DMS53 (cell line): ENCODE results near the gene L3MBTL2.
"Not testable (repeated sequence)": the region's sequence is repeated elsewhere in the genome, so short reads cannot be mapped to it uniquely, and the experiment has no call there.

ENCODE experiments used
- DNase-seq: peaks from one replicate; lab custom pipeline; 2025; lab: John Stamatoyannopoulos, UW

L3MBTL2 gene

DNA sequence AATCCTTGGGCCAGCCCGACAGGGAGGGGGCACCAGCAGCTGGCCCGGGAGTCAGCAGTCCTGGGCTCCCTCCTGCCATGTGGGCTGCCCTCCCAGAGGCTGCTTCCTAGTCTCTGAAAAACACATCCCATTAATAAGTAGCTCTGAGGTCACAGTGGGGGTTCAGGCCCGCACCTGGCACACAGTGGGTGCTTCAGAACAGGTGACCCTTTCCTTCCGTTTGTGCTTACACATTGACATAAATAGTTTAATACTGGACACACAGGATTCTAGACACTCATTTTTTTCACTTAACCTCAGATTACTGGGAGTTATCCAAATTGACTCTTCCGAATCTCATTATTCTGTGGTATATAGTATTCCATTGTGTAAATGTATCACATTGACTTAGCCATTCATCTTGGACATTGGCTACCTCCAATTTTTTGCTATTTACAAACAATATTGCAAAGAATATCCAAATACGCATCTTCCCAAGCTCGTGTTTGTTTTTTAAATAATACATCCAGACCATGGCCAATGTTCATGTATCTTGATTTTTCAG lies 36.1 kb downstream of the L3MBTL2 start:
- DNase-seq, result no peak

DNA sequence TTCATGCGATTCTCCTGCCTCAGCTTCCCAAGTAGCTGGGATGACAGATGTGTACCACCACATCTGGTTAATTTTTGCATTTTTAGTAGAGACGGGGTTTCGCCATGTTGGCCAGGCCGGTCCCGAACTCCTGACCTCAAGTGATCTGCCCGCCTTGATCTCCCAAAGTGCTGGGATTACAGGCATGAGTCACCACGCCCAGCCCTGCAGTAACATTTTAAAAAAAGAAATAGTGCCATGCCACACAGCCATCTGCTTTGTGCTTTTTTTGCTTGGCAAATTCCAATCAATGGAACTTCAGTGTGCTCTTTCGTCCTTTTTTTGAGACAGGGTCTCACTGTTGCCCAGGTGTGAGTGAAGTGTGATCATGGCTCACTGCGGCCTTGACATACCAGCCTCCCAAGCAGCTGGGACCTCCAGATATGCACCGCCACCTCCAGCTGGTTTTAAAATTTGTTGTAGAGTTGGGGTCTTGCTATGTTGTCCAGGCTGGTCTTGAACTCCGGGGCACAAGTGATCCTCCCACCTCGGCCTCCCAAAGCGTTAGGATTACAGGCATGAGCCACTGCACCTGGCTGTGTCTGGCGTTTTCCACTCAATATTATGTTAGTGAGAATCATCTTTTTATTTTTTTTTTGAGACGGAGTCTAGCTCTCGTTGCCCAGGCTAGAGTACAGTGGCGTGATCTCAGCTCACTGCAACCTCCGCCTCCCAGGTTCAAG lies 37.4 kb downstream of the L3MBTL2 start:
- DNase-seq, result no peak

DNA sequence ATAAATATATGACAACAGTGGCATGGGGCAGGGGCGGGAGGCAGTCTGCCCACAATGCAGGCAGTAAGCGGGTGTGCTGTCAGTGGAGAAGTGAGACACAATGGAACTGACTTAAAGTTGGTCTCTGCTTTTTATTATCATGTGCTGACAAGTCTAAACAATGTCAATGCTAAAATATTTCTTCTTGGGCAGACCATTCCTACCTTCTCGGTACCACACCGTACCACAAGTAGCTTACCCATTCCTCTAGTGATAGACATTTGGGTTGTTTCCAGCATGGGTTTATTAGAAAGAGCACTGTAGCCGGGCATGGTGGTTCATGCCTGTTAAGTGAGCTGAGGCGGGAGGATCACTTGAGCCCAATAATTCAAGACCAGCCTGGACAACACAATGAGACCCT lies 38.2 kb downstream of the L3MBTL2 start:
- no peak for DNase-seq

DNA sequence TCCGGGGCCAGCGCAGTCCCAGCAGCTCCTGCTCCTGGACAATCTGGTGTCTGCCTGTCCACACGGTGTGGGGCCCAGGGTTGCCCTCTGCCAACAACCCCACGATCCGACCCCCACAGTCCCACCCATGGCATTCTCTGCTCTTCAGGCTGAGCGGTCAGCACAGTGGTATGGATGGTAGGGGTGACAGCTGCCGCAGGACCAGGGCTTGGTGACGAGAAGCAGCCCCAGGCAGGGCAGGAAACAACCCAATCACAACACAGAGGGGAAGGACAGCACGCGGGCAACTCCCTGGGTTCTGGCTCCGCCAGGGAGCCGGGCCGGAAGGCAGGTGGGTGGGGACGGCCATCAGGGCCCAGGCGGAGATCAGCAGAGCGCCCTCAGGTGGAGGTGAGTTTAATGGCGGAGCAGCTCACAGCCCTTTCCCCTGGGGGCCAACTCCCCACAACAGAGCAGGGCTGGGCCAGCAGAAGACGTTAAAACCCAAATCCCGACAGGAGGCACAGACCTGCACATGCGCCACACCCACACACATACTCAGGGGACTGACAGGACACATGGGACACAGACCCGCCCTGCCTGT lies 40.9 kb downstream of the L3MBTL2 start:
- no peak for DNase-seq

DNA sequence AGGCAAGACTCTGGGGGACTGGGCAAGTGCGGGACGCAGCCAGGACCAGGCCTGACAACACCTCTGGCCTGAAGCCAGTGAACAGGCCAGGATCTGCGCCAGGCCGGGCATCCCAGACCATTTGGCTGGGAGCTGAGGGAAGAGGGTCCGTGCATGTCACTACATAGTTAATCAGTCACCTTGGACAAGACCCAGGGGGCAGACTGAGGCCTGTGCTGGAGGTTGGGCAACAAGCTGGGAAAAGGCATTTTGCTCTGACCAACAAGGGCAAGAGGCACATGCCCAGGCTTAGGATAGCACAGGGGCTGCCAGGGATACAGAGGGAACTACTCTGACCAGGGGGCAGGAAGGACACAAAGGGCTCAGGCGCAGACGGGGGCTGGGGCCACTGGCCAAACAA lies 42.6 kb downstream of the L3MBTL2 start:
- no peak for DNase-seq

DNA sequence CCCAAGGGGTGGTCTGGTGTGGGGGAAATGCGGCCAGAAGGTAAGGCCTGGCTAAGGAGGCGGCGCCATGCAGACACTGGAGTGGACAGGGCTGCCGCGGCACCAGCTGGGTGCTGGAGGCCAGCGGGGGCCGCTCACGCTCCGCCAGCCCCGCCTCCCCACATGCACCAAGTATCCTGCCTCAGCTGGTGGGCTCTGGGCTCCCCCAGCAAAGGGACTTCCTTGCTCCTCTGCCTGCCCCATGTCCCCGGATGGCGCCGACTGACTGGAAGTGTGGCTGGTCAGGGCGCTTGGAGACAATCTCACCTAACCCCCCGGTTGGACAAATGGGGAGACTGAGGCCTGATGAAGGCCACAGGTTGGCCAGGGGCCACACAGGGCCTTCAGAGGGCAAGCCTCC lies 43.2 kb downstream of the L3MBTL2 start:
- no peak for DNase-seq

DNA sequence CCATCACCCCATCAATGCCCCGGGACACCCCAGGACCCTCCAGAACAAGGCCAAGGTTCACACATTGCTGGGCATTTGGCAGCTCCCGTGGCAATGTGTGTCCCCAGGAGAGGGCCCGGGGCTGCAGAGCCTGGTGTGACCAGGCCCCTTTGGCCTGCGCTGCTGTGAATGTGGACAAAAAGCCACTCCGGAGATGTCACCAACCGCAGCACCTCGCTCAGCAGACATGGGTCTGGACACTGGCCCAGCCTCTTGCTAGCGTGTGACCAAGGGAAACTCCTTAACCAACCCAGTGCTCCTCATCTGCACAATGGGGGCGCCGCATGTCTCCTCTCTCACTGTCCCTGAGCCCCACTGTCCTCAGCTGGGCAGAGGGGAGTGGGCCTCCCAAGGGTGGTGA lies 43.6 kb downstream of the L3MBTL2 start:
- no peak for DNase-seq

DNA sequence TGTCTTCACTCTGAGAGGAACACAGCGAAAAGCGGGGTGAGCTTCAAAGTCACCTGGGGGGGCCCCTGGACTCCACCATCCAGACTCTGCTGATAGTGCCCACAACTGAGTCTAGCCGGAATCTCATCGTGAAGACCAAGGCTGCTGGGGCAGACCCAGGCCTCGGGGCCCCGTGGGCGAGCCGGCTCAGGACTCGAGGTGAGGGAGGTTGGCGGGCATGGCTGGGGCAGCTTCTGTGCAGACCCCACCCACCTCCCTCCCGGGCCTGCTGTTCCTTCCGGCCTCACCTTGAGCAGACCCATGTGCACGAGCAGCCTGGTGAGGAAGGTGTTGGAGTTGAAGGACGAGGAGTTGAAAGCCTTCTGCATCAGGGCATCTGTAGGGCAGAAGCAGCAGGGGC lies 44.3 kb downstream of the L3MBTL2 start:
- DNase-seq, result no peak

DNA sequence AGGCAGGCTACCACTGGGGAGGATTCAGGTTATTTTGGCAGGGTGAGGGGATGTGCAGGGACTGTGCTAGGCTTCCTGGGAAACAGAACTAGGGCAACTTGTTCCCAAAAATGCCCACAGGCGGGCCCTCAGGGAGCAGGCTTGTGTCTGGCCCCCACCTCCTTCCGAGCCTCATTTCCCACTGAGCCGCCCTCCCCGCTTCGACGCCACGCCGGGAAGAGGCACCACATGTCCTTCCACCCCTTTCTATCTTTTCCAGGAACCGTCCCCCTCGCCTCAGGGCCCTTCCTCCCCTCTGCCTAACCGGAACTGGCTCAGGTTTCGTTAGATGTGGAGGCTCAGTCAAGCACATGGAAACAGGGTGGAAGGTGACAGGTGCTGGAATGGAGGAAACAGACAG lies 45.0 kb downstream of the L3MBTL2 start:
- no peak for DNase-seq

DNA sequence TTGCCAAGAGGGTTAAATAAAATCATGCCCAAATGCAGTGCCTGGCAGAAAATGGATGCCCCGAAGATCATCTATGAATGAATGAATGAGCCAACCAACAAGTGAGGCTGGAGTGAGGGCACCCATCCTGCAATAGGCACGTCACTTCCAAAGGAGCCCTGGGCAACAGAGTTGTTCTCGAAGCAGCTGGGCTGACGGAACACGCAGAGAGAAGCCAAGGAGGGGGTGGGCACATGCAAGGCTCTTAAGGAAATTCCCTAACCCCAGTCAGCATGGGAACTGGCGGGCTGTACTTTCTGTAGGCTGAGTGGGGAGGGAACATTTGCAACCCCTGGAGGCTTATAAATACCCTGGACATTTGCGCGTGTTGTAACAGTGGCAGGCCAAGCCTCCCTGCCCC lies 47.3 kb downstream of the L3MBTL2 start:
- DNase-seq, result no peak

DNA sequence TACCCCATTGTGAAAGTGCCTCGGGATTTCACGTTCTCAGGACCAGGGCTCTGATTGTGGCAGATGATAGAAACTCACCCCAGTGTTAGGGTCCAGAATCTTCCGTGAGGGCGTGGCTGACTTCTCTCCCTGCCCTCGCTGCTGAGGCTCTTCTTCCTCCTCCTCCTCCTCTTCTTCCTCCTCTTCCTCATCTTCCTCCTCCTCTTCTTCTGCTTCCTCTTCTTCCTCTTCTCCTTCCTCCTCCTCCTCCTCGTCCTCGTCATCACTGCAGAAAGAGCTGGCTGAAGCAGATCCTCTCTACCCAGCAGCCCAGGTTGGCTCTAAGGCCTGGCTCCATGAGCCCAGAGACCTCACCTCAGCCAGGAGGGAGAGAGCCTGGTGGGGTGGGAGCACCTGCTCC lies 49.1 kb downstream of the L3MBTL2 start:
- DNase-seq, result no peak

DNA sequence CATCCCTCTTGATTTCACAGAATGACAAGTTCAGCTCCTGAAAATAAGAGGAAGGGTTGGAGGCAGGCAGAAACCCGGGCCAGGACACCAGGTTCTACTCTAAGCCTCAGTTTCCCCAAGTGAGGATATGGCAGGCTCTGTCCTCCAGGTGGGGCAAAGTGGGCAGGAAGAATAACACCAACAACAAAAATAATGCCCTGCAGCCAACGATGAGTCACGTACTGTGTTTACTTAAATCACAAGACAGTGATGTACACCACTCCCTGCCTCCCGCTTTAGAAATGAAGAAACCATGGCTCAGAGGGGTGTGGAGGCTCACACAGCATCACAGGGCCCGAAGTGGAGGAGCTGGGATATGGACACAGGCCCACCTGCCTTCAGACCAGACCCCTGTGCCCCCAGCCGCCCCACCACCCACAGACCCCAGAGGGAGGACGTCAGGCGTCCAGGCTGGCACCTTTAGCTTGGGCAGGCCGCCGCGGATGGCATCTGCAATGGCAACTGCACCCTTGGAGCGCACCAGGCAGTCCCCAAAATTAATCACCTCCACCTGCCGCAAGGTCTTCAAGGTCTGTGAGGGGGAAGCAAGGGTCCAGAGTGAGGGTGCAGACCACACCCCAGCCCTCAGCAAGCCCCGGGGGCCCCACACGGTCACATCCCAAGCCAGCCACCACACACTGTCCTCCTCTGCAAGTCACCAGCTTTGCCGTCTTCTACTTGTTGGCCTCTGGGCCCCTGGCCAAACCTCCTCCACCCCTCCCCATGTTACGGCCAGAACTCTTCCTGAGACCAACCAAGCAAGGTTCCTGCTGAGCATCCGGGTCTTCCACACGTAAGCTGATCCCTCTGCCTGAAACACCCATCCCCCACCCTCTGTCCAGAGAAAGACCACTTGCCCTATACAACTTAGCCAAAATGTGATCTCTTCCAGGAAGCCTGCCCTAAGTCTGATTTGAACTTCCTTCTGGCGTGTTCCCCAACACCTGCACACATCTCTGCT lies 51.4 kb downstream of the L3MBTL2 start:
- peak; percentile 64 for DNase-seq

DNA sequence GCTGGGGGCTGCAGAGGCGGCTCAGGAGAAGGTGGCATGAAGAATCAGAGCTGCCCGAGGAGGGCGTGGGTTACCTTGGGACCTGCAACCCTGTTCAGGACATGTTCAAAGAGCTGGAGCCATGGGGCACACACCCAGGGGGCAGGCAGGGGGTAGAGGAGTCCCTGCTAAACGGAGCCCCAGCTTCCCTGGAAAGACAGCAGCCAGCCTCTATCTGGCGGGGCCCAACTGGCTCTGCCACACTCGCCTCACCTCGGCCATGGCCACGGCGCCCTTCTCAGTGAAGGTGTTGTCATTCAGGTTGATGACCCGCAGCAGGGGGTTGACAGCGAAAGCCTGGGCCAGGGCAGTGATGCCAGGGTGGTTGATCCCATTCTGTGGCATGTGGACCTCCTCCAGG lies 52.6 kb downstream of the L3MBTL2 start:
- no peak for DNase-seq

DNA sequence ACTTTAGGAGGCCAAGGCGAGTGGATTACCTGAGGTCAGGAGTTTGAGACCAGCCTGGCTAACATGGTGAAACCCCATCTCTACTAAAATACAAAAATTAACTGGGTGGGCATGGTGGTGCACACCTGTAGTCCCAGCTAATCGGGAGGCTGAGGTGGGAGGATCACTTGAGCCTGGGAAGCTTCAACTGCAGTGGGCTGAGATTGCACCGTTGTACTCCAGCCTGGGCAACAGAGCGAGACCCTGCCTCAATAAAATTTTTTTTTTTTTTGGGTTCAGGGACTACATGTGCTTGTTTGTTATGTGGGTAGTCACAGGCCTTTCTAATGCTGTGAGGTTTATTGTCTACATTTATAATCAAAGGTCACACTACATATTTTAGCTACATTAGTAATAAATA lies 54.6 kb downstream of the L3MBTL2 start:
- not testable (repeated sequence) for DNase-seq

DNA sequence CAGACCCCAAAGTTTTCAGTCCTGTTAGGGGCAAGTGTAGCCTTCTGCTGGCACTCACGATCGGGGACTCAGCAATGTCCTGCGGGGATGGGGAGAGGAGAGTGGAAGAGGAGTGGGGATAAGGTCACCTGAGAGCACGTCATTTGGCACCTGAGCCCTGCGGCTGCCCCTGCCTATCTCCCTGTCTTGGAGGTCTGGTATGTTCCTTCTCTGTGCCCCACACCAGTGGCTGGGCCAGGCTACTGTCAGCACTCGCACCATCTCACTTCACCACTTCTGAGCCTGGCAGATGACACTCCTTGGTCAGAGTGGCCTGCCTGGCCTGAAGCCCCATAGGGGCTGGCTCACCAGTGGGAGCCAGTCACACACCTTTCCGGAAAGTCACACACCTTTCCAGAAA lies 55.8 kb downstream of the L3MBTL2 start:
- DNase-seq, result no peak

DNA sequence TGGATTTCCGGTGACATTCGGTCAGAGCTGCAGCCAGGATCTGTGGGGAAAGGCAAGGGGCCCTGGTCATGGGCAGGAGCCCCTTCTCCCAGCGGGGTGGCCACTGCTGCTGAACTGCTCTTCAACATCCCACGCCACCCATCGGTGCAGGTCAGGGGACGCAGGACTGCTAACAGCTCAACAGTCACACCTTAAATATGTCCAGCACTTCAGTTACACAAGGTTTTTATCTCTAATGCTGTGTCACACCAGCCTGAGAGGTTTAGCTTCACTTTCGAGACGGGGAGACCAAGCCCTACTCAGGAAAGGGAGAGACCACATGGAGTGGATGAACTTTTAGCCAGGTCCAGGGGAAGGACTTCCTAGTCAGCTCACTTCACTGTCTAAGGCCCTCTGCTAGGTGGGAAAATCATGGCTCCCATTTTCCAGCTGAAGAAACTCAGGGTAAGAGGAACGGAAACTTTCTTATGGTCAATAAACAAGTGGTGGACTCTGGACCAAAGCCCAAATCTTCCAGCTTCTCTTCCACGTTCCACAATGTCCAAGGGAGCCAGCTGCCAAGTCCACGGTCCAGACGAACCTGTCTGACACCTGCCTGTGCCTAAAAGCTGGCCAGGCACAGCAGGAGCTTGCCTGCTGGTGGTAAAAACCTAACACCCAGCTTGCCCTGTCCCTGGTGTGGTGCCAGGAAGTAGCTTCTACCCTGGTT lies 56.6 kb downstream of the L3MBTL2 start:
- DNase-seq, result no peak

DNA sequence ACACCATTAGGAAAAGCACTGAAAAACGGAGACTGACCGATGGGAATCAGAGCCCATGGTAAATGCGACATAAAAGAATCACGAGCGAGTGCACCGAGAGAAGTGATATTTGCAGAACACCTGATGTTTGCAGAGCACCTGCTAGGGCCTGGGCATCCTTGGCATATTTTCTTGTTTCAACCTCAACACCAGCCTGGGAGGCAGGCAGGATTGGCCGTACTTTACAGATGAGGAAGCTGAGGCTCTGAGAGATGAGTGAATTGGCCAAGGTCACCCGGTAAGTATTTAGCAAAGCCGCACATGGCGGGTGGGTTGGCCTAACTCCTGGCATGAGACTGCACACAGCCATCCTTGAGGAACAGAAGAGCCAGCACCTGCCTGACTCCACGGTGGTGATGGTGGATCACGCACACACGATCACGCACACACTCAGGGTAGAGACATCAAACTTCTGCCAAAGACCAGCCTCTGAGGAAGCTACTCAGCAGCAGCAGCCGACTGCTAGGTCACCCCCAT lies 57.2 kb downstream of the L3MBTL2 start:
- no peak for DNase-seq

DNA sequence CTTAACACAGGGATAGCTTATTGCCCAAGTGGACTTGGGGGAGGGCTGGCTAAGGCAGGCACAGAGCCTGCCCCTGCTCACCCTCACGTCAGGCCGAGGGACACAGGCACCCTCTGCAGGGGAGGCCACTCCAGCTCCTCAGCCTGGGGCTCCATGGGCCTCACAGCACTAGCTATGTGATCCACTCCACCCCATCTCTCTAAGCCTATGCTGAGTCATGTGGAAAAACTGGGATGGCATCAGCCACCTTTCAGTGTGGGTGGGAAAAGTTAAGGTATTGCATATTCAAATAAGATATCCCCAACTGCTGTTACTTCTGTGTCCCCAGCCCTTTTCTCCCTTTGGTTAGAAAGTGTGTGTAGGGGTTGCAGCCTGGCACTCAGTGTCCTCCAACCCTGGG lies 58.6 kb downstream of the L3MBTL2 start:
- no peak for DNase-seq

DNA sequence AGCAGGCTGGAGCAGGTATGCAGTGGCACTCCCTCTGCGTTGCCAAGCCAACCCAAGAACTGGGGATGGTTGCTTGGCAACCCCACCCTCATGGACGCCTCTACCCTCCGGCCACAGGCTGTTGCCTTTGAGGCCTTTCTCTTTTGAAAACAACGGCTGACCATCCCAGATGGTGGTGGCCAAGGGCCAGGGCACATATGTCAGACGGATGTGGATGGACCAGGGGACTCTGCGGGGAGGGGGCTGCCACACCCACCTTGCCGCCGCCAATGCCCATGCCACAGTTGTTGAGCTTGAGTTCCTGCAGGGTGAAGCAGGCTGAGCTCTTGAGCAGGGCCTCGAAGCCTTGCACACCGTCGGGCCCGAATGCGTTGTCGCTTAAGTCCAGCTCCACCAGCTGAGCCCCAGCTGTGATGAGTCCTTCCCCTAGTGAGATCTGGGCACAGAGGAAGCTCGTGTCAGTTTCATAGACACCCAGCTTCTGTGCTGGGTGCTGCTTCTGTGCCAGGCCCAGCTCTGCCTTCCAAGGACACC lies 59.4 kb downstream of the L3MBTL2 start:
- DNase-seq, result no peak

DNA sequence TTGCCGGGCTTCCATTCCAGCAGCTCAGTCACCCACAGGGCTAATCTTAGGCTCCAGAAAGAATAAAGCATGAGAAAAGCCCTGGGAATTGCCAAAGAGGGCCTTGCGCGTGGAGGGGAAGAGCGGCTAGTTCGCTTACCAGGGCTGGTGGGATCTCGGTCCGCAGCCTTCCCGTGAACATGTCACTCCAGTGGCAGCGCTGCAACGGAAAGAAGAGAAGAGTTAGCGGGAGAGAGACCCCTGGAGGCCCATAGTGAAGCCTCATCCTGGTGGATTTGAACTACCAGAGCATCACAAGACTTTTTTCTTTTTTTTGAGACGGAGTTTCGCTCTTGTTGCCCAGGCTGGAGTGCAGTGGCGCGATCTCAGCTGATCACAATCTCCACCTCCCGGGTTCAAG lies 62.8 kb downstream of the L3MBTL2 start:
- DNase-seq, result no peak

DNA sequence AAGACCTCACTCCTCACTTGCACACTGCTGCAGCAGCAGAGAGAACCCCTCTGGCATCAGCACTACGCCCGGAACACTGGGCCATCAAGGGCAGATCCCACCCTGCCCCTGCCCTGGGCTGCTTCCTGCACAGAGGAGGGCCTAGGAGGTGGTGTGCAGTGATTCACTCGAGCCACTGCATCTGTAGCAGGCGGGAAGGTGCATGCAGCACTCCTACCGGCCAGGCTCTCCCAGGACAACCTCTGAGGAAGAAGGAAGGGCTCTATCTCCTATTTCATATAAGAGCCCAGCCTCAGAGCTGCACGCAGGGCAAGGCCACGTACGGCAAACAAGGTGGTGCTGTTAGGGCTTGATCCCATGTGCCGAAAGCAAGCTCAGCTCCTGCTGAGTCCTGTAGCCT lies 66.7 kb downstream of the L3MBTL2 start:
- no peak for DNase-seq

DNA sequence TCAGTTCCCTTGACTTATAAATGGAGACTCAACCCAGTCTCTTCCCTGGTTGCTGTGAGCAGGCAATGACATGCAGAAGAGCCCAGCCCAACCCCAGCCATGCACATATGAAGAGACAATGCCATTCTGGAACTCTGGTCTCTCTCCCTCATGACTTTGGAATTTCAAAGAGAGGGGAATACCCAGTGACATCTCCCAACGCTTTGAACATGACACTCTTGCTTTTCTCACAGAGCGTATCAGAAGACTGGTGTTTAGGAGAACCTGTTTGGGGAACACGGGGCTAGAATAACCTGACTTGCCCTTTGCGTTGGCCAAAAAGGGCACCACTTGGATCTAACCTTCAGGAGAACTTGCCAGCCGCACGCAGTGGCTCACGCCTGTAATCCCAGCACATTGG lies 68.0 kb downstream of the L3MBTL2 start:
- DNase-seq, result no peak
